A549 (cell line): ENCODE measurements around the gene ADSL.

Source experiments
- EP300 ChIP-seq, 2 experiments: fragments of >200 bp; sonication (Bioruptor Twin); formaldehyde crosslinking; IDR thresholded peaks; 2 replicates in 1 of 2; 3 replicates in 1 of 2; pipeline ENCODE4 v1.6.1; 2016 to 2017
- HMGXB4 ChIP-seq: fragments of 250-450 bp; sonication (Bioruptor Pico); IDR thresholded peaks from 2 replicates; pipeline ENCODE4 v1.5.0; 2021; ENCODE audit warnings: mild to moderate bottlenecking, moderate library complexity, borderline replicate concordance
- POLR2A ChIP-seq: IDR thresholded peaks from 2 replicates; pipeline ENCODE4 v1.6.1; 2012; ENCODE audit warnings: mild to moderate bottlenecking, low read length
- RAD21 ChIP-seq, 2 experiments: fragments of >200 bp in 1 of 2; sonication (Bioruptor Twin) in 1 of 2; formaldehyde crosslinking in 1 of 2; IDR thresholded peaks in 1 of 2; conservative IDR thresholded peaks in 1 of 2; 2 replicates in 1 of 2; 3 replicates in 1 of 2; pipeline ENCODE4 v1.6.1; 2012 to 2018; ENCODE audit warnings: inconsistent platforms in 1 of 2
- REST ChIP-seq: fragments of 200-600 bp; sonication (generic); IDR thresholded peaks from 2 replicates; pipeline ENCODE4 v1.6.1; 2016; ENCODE audit warnings: antibody characterized with exemption, mild to moderate bottlenecking, moderate library complexity
- SREBF2 ChIP-seq: fragments of 450-650 bp; IDR thresholded peaks from 2 replicates; pipeline ENCODE4 v1.6.1; 2014; ENCODE audit warnings: mild to moderate bottlenecking, moderate library complexity
- TF ChIP-seq, protein P1 (sequence below): fragments of >200 bp; sonication (Bioruptor Twin); formaldehyde crosslinking; IDR thresholded peaks from 3 replicates; pipeline ENCODE4 v1.5.1; 2016

DNA sequence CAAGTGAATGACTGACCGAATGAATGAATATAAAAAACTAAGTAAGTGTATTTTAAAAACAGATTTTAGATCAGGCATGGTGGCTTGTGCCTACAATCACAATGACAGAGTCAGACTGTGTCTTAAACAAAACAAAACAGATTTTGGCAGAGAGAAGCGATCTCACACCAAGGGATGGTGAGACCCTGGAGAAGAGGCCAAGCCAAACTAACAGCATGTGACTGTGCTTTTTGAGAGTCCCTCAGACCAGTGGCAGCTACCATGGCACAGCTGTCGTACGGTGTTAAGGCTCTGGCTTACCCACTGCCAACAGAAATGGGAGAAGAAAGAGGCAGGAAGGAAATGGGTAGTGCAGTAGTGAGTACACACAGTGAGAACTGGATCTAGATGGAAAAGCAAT lies 84.7 kb downstream of the ADSL start:
- no peak for TF ChIP-seq POLR2A
- TF ChIP-seq RAD21 (conservative IDR thresholded peaks at IDR 0.05 in 1 of 2, IDR thresholded peaks at IDR 0.05 in 1 of 2), result no peak
- TF ChIP-seq EP300 (IDR thresholded peaks at IDR 0.05), result no peak
- TF ChIP-seq, protein P1, sequence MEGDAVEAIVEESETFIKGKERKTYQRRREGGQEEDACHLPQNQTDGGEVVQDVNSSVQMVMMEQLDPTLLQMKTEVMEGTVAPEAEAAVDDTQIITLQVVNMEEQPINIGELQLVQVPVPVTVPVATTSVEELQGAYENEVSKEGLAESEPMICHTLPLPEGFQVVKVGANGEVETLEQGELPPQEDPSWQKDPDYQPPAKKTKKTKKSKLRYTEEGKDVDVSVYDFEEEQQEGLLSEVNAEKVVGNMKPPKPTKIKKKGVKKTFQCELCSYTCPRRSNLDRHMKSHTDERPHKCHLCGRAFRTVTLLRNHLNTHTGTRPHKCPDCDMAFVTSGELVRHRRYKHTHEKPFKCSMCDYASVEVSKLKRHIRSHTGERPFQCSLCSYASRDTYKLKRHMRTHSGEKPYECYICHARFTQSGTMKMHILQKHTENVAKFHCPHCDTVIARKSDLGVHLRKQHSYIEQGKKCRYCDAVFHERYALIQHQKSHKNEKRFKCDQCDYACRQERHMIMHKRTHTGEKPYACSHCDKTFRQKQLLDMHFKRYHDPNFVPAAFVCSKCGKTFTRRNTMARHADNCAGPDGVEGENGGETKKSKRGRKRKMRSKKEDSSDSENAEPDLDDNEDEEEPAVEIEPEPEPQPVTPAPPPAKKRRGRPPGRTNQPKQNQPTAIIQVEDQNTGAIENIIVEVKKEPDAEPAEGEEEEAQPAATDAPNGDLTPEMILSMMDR, result no peak
- no peak for TF ChIP-seq REST
- TF ChIP-seq HMGXB4, result no peak
- TF ChIP-seq SREBF2, result no peak
